ENCODE results near the gene BNC2.

BNC2 gene

DNA sequence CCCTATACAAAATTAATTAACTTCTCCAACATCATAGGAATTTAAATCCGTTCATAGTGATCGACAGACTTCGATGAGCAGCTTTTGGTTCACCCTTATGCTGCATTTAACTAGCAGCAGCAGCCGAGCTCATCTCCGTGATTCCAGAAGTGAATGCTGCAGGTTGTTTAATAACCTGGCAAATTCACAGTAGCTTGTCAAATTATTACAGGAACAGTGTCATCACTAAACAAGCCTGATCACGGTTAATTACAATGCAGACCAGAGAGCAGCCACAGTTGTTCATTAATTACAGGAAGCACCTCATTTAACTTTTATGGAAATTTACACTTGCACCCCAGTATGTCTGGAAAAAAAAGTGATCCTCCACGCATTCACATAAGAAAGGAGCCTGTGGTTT, 188.2 kb downstream of the BNC2 start:
- H3K27me3 ChIP-seq (replicated peaks; ENCODE audit: insufficient read depth, low read length) = no peaks in the 10 kb centered on the region
- no peak overlapping the region for H2AFZ ChIP-seq (ENCODE audit: low read length)
- no peak overlapping the region for H3K27ac ChIP-seq (ENCODE audit: low read length)
- no peaks in the 10 kb centered on the region for H3K9me2 ChIP-seq (replicated peaks; ENCODE audit: insufficient read depth, low read length)
- no peaks in the 10 kb centered on the region for H3K79me2 ChIP-seq (ENCODE audit: low read length)
- H3K4me1 ChIP-seq (ENCODE audit: low read length) = no peaks in the 10 kb centered on the region
- no peak for DNase-seq
- H3K4me3 ChIP-seq (ENCODE audit: low read length) = no peak overlapping the region
- no peak overlapping the region for H3K4me2 ChIP-seq (ENCODE audit: low read depth, low read length)
- H3K36me3 ChIP-seq (replicated peaks; ENCODE audit: insufficient read depth, low read length) = no peaks in the 10 kb centered on the region
- no peaks in the 10 kb centered on the region for H3K9me3 ChIP-seq (replicated peaks; ENCODE audit: insufficient read depth, low read length)
- H4K20me1 ChIP-seq (ENCODE audit: insufficient read depth, low read length) = no peaks in the 10 kb centered on the region
- H3K9ac ChIP-seq (ENCODE audit: low read length) = no peak overlapping the region
- no peaks in the 10 kb centered on the region for H3F3A ChIP-seq (ENCODE audit: insufficient read depth, low read length)
- TF ChIP-seq, protein P1, sequence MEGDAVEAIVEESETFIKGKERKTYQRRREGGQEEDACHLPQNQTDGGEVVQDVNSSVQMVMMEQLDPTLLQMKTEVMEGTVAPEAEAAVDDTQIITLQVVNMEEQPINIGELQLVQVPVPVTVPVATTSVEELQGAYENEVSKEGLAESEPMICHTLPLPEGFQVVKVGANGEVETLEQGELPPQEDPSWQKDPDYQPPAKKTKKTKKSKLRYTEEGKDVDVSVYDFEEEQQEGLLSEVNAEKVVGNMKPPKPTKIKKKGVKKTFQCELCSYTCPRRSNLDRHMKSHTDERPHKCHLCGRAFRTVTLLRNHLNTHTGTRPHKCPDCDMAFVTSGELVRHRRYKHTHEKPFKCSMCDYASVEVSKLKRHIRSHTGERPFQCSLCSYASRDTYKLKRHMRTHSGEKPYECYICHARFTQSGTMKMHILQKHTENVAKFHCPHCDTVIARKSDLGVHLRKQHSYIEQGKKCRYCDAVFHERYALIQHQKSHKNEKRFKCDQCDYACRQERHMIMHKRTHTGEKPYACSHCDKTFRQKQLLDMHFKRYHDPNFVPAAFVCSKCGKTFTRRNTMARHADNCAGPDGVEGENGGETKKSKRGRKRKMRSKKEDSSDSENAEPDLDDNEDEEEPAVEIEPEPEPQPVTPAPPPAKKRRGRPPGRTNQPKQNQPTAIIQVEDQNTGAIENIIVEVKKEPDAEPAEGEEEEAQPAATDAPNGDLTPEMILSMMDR (IDR thresholded peaks at IDR 0.05; ENCODE audit: low read length) = no peak
- no peak for TF ChIP-seq EZH2 (optimal IDR thresholded peaks at IDR 0.05; ENCODE audit: low read depth, low read length)
- TF ChIP-seq EZH2phosphoT487 (IDR thresholded peaks at IDR 0.05; ENCODE audit: low read length) = no peak

DNA sequence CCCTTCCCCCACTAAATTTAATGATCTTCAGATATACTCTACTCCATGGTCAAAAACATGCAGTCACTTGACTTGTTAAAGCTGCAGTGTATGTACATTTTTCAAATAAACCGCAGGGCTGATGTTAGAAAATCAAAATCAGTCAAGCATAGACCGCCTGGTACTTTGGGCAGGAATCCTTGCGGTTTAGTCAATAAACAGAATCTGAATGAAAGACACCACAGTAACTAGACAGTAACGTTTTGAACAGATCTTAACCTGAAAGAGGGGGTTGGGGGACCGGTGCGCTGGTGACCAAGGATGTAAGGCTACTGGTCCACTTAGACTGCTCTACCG, 188.8 kb downstream of the BNC2 start:
- H3K27me3 ChIP-seq (replicated peaks; ENCODE audit: insufficient read depth, low read length) = no peaks in the 10 kb centered on the region
- H3F3A ChIP-seq (ENCODE audit: insufficient read depth, low read length) = no peaks in the 10 kb centered on the region
- H3K9me3 ChIP-seq (replicated peaks; ENCODE audit: insufficient read depth, low read length) = no peaks in the 10 kb centered on the region
- H3K4me3 ChIP-seq (ENCODE audit: low read length) = no peak overlapping the region
- no peaks in the 10 kb centered on the region for H3K79me2 ChIP-seq (ENCODE audit: low read length)
- TF ChIP-seq, protein P1 (IDR thresholded peaks at IDR 0.05; ENCODE audit: low read length) = no peak
- TF ChIP-seq EZH2phosphoT487 (IDR thresholded peaks at IDR 0.05; ENCODE audit: low read length) (no peak), EZH2 (optimal IDR thresholded peaks at IDR 0.05; ENCODE audit: low read depth, low read length) (no peak)
- H3K4me2 ChIP-seq (ENCODE audit: low read depth, low read length) = no peak overlapping the region
- no peaks in the 10 kb centered on the region for H3K4me1 ChIP-seq (ENCODE audit: low read length)
- H3K36me3 ChIP-seq (replicated peaks; ENCODE audit: insufficient read depth, low read length) = no peaks in the 10 kb centered on the region
- no peak for DNase-seq
- no peaks in the 10 kb centered on the region for H4K20me1 ChIP-seq (ENCODE audit: insufficient read depth, low read length)
- no peak overlapping the region for H3K27ac ChIP-seq (ENCODE audit: low read length)
- no peak overlapping the region for H3K9ac ChIP-seq (ENCODE audit: low read length)
- H2AFZ ChIP-seq (ENCODE audit: low read length) = no peak overlapping the region
- H3K9me2 ChIP-seq (replicated peaks; ENCODE audit: insufficient read depth, low read length) = no peaks in the 10 kb centered on the region

DNA sequence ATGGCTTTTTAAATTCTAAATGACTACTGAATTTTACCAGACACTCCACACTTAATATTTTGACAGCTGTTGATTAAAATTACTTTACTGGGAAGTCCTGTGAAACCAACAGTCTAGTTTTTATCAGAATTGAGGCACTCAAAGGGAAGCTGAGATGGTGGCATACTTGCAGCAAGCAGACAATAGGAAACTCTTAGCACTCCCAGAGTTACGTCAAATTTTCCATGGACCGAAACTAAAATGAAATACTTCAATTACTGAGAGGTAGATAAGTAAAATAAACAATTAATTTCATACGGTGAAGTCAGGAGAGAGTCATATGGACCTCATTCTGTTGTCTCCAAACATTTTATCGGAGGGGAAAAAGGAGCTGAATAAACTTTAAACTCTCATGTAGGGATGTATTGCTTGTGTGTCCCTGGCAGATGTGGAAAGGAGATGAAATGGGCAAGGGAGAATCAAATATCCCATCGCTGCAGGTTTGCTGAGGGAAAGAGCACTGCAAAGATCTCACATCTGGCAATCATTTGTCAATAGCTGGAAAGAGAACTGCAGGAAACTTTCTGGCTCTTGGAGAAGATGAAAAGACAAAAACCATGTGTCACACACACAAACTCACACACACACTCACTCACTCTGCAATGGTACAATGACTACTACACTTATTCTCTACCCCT, 189.4 kb downstream of the BNC2 start:
- TF ChIP-seq EZH2phosphoT487 (IDR thresholded peaks at IDR 0.05; ENCODE audit: low read length) = no peak
- no peak for TF ChIP-seq EZH2 (optimal IDR thresholded peaks at IDR 0.05; ENCODE audit: low read depth, low read length)
- TF ChIP-seq, protein P1 (IDR thresholded peaks at IDR 0.05; ENCODE audit: low read length) = no peak
- Histone ChIP-seq H3K9me2 (replicated peaks; ENCODE audit: insufficient read depth, low read length) (no peaks in the 10 kb centered on the region), H3K4me2 (ENCODE audit: low read depth, low read length) (no peak overlapping the region), H3K4me1 (ENCODE audit: low read length) (no peaks in the 10 kb centered on the region), H3K27ac (ENCODE audit: low read length) (no peak overlapping the region), H3K9ac (ENCODE audit: low read length) (no peak overlapping the region), H3K79me2 (ENCODE audit: low read length) (no peaks in the 10 kb centered on the region), H3F3A (ENCODE audit: insufficient read depth, low read length) (no peaks in the 10 kb centered on the region), H3K4me3 (ENCODE audit: low read length) (no peak overlapping the region), H3K27me3 (replicated peaks; ENCODE audit: insufficient read depth, low read length) (no peaks in the 10 kb centered on the region), H4K20me1 (ENCODE audit: insufficient read depth, low read length) (no peaks in the 10 kb centered on the region), H3K9me3 (replicated peaks; ENCODE audit: insufficient read depth, low read length) (no peaks in the 10 kb centered on the region), H3K36me3 (replicated peaks; ENCODE audit: insufficient read depth, low read length) (no peaks in the 10 kb centered on the region), H2AFZ (ENCODE audit: low read length) (no peak overlapping the region)
- DNase-seq = no peak

Measured in MM.1S (cell line).